ENCODE data around the gene TIMM17A.

Gene TIMM17A

GRCh38 chr1:201964261-201964660, 9.0 kb downstream of the TIMM17A start:
- H3K4me3 ChIP-seq (ENCODE audit: low read length) = no peak overlapping the region
- DNase-seq (ENCODE audit: low read depth) = no peak
- TF ChIP-seq, protein P1, sequence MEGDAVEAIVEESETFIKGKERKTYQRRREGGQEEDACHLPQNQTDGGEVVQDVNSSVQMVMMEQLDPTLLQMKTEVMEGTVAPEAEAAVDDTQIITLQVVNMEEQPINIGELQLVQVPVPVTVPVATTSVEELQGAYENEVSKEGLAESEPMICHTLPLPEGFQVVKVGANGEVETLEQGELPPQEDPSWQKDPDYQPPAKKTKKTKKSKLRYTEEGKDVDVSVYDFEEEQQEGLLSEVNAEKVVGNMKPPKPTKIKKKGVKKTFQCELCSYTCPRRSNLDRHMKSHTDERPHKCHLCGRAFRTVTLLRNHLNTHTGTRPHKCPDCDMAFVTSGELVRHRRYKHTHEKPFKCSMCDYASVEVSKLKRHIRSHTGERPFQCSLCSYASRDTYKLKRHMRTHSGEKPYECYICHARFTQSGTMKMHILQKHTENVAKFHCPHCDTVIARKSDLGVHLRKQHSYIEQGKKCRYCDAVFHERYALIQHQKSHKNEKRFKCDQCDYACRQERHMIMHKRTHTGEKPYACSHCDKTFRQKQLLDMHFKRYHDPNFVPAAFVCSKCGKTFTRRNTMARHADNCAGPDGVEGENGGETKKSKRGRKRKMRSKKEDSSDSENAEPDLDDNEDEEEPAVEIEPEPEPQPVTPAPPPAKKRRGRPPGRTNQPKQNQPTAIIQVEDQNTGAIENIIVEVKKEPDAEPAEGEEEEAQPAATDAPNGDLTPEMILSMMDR (conservative IDR thresholded peaks at IDR 0.05; ENCODE audit: low read depth, low read length) = no peak

GRCh38 chr1:201966171-201966570, 10.9 kb downstream of the TIMM17A start:
- H3K4me3 ChIP-seq (ENCODE audit: low read length) = no peak overlapping the region
- DNase-seq (ENCODE audit: low read depth) = no peak
- TF ChIP-seq, protein P1 (conservative IDR thresholded peaks at IDR 0.05; ENCODE audit: low read depth, low read length) = no peak

DNA sequence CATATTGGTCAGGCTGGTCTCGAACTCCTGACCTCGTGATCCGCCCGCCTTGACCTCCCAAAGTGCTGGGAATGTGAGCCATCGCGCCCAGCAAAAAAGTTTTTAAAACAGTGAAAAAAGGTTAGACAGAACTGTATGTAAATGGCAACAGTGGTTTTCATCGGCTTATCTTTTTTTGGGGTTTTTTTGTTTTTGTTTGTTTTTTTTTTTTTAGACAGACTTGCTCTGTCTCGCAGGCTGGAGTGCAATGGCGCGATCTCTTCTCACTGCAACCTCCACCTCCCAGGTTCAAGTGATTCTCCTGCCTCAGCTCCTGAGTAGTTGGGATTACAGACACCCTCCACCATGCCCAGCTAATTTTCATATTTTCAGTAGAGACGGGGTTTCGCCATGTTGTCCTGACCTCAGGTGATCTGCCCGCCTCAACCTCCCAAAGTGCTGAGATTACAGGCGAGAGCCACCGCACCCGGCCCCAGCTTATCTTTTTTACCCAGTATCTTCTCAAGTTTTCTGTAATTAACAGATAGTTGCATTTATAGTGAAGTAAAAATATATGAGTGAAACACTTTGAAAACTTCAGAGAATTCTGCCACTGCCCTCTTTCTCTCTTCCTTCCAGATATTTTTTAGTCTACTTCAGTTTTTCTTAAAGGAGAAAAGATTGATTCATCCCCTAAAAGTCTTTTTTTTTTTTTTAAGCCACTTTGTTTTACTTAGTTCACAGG, 13.1 kb downstream of the TIMM17A start:
- H3K4me3 ChIP-seq (ENCODE audit: low read length) = no peak overlapping the region
- no peak for DNase-seq (ENCODE audit: low read depth)
- TF ChIP-seq, protein P1 (conservative IDR thresholded peaks at IDR 0.05; ENCODE audit: low read depth, low read length) = no peak

GRCh38 chr1:201970334-201971159, 15.2 kb downstream of the TIMM17A start:
- TF ChIP-seq, protein P1 (conservative IDR thresholded peaks at IDR 0.05; ENCODE audit: low read depth, low read length) = no peak
- no peak for DNase-seq (ENCODE audit: low read depth)
- H3K4me3 ChIP-seq (ENCODE audit: low read length) = no peak overlapping the region

- no peak for DNase-seq (ENCODE audit: low read depth)
- peak overlapping the region; percentile 40 for H3K4me3 ChIP-seq (ENCODE audit: low read length)
- TF ChIP-seq, protein P1 (conservative IDR thresholded peaks at IDR 0.05; ENCODE audit: low read depth, low read length) = no peak
Observed at GRCh38 chr1:201982082-201982622, 26.8 kb downstream of the TIMM17A start.

DNA sequence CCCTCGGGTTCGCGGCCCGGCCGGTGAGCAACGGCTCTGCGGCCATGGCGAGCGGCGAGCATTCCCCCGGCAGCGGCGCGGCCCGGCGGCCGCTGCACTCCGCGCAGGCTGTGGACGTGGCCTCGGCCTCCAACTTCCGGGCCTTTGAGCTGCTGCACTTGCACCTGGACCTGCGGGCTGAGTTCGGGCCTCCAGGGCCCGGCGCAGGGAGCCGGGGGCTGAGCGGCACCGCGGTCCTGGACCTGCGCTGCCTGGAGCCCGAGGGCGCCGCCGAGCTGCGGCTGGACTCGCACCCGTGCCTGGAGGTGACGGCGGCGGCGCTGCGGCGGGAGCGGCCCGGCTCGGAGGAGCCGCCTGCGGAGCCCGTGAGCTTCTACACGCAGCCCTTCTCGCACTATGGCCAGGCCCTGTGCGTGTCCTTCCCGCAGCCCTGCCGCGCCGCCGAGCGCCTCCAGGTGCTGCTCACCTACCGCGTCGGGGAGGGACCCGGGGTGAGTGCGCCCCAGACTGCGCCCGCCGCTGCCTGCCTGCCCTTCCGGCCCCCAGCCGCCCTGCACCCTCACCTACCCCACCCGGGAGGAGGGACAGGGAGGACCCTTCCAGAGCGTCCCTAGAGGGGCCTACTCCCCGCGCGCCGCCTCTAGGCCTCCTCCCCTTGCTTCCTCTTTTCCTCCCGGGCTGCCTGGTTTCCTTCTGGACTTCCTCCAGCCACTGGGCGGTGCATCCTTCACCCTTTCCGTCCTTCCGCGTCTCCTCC, 27.5 kb downstream of the TIMM17A start, which contains the start of gene RNPEP:
Gene RNPEP, plus strand, starts transcription at position 26 of the 757 bp plus-strand sequence. Its CDS starts 19 bp downstream, at position 45.
- H3K4me3 ChIP-seq (ENCODE audit: low read length) = peak within 1 kb of the TSS; percentile 67
- DNase-seq (ENCODE audit: low read depth) = no peak
- TF ChIP-seq, protein P1 (conservative IDR thresholded peaks at IDR 0.05; ENCODE audit: low read depth, low read length) = no peak

Data from retinal pigment epithelial cell (primary cell).